Smooth muscle cell (in vitro differentiated cells): ENCODE measurements around the gene CDH4. TPM values are rescaled to one million over a fixed set of nuclear protein-coding genes. Genes with fewer than 3 reads are reported as not detected.

Experiments
- DNase-seq: peaks from one replicate; lab custom pipeline; 2025; ENCODE audit not compliant: unreplicated experiment; lab: John Stamatoyannopoulos, UW
- H2AFZ ChIP-seq: fragments of 200-600 bp; sonication (generic); 2 replicates; pipeline ENCODE4 v1.6.0; 2016; ENCODE audit warnings: antibody characterized with exemption, low read depth, mild to moderate bottlenecking
- H3F3A ChIP-seq: fragments of 200-600 bp; sonication (generic); 2 replicates; pipeline ENCODE4 v1.6.0; 2017; ENCODE audit warnings: antibody characterized with exemption, low read depth
- H3K27ac ChIP-seq: fragments of 200-600 bp; sonication (generic); 2 replicates; pipeline ENCODE4 v1.5.1; 2016; ENCODE audit warnings: low read depth, mild to moderate bottlenecking
- H3K27me3 ChIP-seq: fragments of 200-600 bp; sonication (generic); 2 replicates; pipeline ENCODE4 v1.6.1; 2016; ENCODE audit warnings: low read depth, mild to moderate bottlenecking
- H3K36me3 ChIP-seq: fragments of 200-600 bp; sonication (generic); 2 replicates; pipeline ENCODE4 v1.5.1; 2016; ENCODE audit warnings: low read depth
- H3K4me1 ChIP-seq: fragments of 200-600 bp; sonication (generic); 2 replicates; pipeline ENCODE4 v1.5.1; 2016; ENCODE audit warnings: low read depth
- H3K4me2 ChIP-seq: fragments of 200-600 bp; sonication (generic); 2 replicates; pipeline ENCODE4 v1.6.0; 2016; ENCODE audit warnings: mild to moderate bottlenecking
- H3K4me3 ChIP-seq: fragments of 200-600 bp; sonication (generic); 2 replicates; pipeline ENCODE4 v1.5.1; 2016; ENCODE audit warnings: mild to moderate bottlenecking
- H3K79me2 ChIP-seq: fragments of 200-600 bp; sonication (generic); 2 replicates; pipeline ENCODE4 v1.6.0; 2016; ENCODE audit warnings: low read depth, mild to moderate bottlenecking
- H3K9ac ChIP-seq: fragments of 200-600 bp; sonication (generic); 2 replicates; pipeline ENCODE4 v1.6.0; 2016; ENCODE audit warnings: low read depth
- H3K9me3 ChIP-seq: fragments of 200-600 bp; sonication (generic); replicated peaks from 2 replicates; pipeline ENCODE4 v1.5.1; 2016; ENCODE audit warnings: low read depth
- H4K20me1 ChIP-seq: fragments of 200-600 bp; sonication (generic); 2 replicates; pipeline ENCODE4 v1.6.0; 2016; ENCODE audit warnings: low read depth
- WGBS: methylation state at CpG from one replicate; pipeline ENCODE4 v1.1.7; 2016; ENCODE audit warnings: low lambda C conversion rate; 5-methylcytosine and 5-hydroxymethylcytosine counted together
- polyA plus RNA-seq: library from polyadenylated mRNA; unstranded; fragments of >200 nt; fragmentation: Nextera tagmentation; extraction: Ambion mirVana; gene quantifications from 2 replicates; pipeline ENCODE4 v1.2.1, GENCODE V29; 2016
- total RNA-seq: library from RNA; depleted of rRNA; stranded (reverse); fragments of >200 nt; gene quantifications from 2 replicates; pipeline ENCODE4 v1.2.3, GENCODE V29; 2014
- TF ChIP-seq, protein P1 (sequence below): fragments of 200-600 bp; sonication (generic); IDR thresholded peaks from 2 replicates; pipeline ENCODE4 v1.5.1; 2017; ENCODE audit warnings: borderline replicate concordance, mild to moderate bottlenecking, antibody characterized with exemption; ENCODE audit not compliant: insufficient read depth, poor library complexity, severe bottlenecking

Gene CDH4
- total and polyA plus RNA-seq, 2 experiments from 2014 or later: 0.03 to 0.04 TPM

DNA sequence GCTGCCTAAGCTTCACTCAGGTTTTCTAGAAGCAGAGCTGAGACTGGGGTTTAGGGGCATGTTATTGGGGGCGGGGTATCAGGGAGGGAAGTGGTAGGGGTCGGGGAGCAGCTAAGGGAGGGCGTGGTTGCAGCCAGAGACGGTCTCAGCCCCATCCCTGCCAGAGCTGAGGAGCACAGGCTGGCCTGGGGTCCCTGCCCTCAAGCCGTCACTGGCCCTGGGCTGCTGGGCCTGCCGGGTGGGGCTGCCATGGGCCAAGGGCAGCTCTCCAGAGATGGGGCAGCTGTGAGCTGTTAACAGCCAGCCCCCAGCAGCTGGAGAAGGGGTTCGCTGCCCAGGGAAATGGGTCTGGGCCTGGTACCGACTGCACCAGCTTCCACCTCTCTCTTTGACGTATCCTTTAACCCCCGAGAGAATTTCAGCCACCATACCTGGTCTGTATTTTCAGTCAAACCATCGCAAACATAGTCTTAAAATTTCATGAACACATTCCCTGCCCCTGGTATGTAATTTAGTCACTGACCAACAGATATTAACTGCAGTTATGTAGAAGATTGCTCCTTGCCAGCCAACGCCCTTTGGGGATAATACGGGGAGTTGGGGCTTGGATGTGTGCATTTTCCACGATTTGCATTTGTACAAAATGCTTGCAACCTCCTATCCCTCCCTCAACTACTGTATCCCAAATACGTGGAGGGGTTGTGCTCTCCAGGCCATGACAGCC, 560.2 kb downstream of the CDH4 start:
- no peaks in the 10 kb centered on the region for H4K20me1 ChIP-seq
- H3K4me2 ChIP-seq: no peak overlapping the region
- no peak overlapping the region for H3K4me3 ChIP-seq
- H3K4me1 ChIP-seq: no peaks in the 10 kb centered on the region
- peaks cover 4% of the 10 kb centered on the region for H3K27me3 ChIP-seq
- H3K36me3 ChIP-seq: no peaks in the 10 kb centered on the region
- H3K27ac ChIP-seq: no peak overlapping the region
- TF ChIP-seq, protein P1, sequence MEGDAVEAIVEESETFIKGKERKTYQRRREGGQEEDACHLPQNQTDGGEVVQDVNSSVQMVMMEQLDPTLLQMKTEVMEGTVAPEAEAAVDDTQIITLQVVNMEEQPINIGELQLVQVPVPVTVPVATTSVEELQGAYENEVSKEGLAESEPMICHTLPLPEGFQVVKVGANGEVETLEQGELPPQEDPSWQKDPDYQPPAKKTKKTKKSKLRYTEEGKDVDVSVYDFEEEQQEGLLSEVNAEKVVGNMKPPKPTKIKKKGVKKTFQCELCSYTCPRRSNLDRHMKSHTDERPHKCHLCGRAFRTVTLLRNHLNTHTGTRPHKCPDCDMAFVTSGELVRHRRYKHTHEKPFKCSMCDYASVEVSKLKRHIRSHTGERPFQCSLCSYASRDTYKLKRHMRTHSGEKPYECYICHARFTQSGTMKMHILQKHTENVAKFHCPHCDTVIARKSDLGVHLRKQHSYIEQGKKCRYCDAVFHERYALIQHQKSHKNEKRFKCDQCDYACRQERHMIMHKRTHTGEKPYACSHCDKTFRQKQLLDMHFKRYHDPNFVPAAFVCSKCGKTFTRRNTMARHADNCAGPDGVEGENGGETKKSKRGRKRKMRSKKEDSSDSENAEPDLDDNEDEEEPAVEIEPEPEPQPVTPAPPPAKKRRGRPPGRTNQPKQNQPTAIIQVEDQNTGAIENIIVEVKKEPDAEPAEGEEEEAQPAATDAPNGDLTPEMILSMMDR: no peak
- WGBS: 89% methylated on average over 14 of the region's 15 CpGs
- no peaks in the 10 kb centered on the region for H3K79me2 ChIP-seq
- no peak overlapping the region for H3K9ac ChIP-seq
- no peak for DNase-seq
- H3K9me3 ChIP-seq: no peaks in the 10 kb centered on the region
- no peaks in the 10 kb centered on the region for H3F3A ChIP-seq
- H2AFZ ChIP-seq: no peak overlapping the region

DNA sequence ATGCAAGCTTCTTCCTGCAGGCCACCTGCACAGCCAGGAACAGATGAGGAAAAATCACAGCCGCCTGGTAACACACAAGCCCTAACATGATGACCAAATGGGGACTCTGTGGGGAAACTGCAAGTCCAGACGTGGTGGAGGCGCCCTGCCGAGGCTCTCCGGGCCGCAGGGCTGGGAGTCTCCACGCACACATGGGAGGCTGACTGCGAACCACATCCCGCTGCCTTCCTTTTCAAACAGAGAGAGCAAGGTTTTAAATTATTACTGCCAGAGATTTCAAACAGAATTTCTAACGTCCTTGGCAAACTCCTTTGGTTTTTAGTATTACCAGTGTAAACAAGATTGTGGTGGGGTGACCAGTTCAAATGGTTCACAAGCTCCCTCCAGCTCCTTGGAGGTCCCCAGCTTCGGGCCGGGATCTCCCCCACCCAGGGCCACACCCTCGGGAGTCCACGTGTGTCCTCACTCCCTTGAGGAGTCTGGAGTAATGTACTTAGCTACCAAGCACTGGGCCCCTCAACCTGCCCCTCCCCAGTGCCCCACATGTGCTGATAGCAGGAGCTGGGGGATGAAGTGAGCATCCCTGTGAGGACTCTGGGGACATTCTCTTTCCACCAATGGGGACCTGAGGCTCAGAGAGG, 560.9 kb downstream of the CDH4 start:
- Histone ChIP-seq H3K27me3 (peaks cover 4% of the 10 kb centered on the region), H3F3A (no peaks in the 10 kb centered on the region), H3K9me3 (no peaks in the 10 kb centered on the region), H3K9ac (no peak overlapping the region), H3K4me3 (no peak overlapping the region), H3K4me1 (no peaks in the 10 kb centered on the region), H4K20me1 (no peaks in the 10 kb centered on the region), H3K79me2 (no peaks in the 10 kb centered on the region), H3K36me3 (no peaks in the 10 kb centered on the region), H3K27ac (no peak overlapping the region), H3K4me2 (no peak overlapping the region), H2AFZ (no peak overlapping the region)
- TF ChIP-seq, protein P1: no peak
- no peak for DNase-seq
- WGBS: 88% methylated on average over 14 of the region's 14 CpGs

DNA sequence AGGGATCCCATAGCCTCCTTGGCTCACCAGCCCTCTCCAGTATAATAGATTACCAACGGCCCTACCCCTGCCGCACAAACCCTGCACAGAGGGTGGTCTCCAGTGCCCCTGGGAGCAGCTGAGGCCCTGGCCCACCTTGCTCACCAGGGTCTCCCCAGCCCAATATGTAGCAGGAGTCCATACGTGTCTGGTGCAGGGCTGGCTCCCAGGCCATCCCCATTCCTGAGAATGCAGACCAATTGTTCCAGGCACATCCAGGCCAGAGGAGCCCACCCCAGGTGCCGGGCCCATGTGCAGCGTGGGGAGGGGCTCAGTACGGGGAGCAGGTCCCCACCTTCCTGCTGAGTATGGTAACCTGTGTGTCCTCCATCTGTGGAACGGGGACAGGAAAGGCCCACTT, 561.7 kb downstream of the CDH4 start:
- Histone ChIP-seq H3K9me3 (no peaks in the 10 kb centered on the region), H2AFZ (no peak overlapping the region), H3K36me3 (no peaks in the 10 kb centered on the region), H3F3A (no peaks in the 10 kb centered on the region), H3K4me1 (no peaks in the 10 kb centered on the region), H3K9ac (no peak overlapping the region), H3K4me2 (no peak overlapping the region), H3K79me2 (no peaks in the 10 kb centered on the region), H3K27ac (no peak overlapping the region), H4K20me1 (no peaks in the 10 kb centered on the region), H3K27me3 (peaks cover 4% of the 10 kb centered on the region), H3K4me3 (no peak overlapping the region)
- TF ChIP-seq, protein P1: no peak
- 82% methylated on average over 7 of the region's 7 CpGs for WGBS
- DNase-seq: no peak
